HCT116 (cell line): ENCODE measurements around the gene BNC2.

Source experiments
- EZH2 ChIP-seq: fragments of 200-600 bp; sonication (generic); IDR thresholded peaks from 2 replicates; pipeline ENCODE4 v1.6.1; 2017; ENCODE audit warnings: antibody characterized with exemption, mixed run types
- POLR2A ChIP-seq: IDR thresholded peaks from 2 replicates; pipeline ENCODE4 v1.7.0; 2011; ENCODE audit warnings: borderline replicate concordance; ENCODE audit not compliant: insufficient read depth, insufficient read length; ENCODE audit errors: extremely low read depth
- POLR2AphosphoS5 ChIP-seq: IDR thresholded peaks from 2 replicates; pipeline ENCODE4 v1.6.1; 2011; ENCODE audit warnings: mild to moderate bottlenecking, low read depth, low read length, moderate library complexity
- TCF7L2 ChIP-seq: IDR thresholded peaks from 2 replicates; pipeline ENCODE4 v1.7.0; 2011; ENCODE audit warnings: borderline replicate concordance, inconsistent platforms; ENCODE audit not compliant: insufficient read depth, insufficient read length; ENCODE audit errors: extremely low read depth
- YY1 ChIP-seq: IDR thresholded peaks from 2 replicates; pipeline ENCODE4 v1.6.1; 2011; ENCODE audit warnings: low read length, low read depth, moderate library complexity, mild to moderate bottlenecking; ENCODE audit not compliant: insufficient replicate concordance; ENCODE audit errors: extremely low read depth
- TF ChIP-seq, protein P1 (sequence below): IDR thresholded peaks from 2 replicates; pipeline ENCODE4 v1.6.1; 2012; ENCODE audit warnings: low read depth
- TF ChIP-seq, protein P2 (sequence below), 3 experiments: fragments of 200-600 bp in 1 of 3; sonication (generic) in 1 of 3; IDR thresholded peaks in 2 of 3; conservative IDR thresholded peaks in 1 of 3; 2 replicates each; pipeline ENCODE4 v1.5.1; 2012 to 2017; ENCODE audit warnings: low read depth in 2 of 3, low read length in 2 of 3, antibody characterized with exemption in 1 of 3, borderline replicate concordance in 1 of 3, control low read depth in 1 of 3, mild to moderate bottlenecking in 1 of 3, mixed read lengths in 1 of 3, mixed run types in 1 of 3, moderate library complexity in 1 of 3; ENCODE audit not compliant: insufficient read depth in 1 of 3
- TF ChIP-seq, protein P3 (sequence below): IDR thresholded peaks from 2 replicates; pipeline ENCODE4 v1.6.1; 2012
- TF ChIP-seq, protein P4 (sequence below): IDR thresholded peaks from 2 replicates; pipeline ENCODE4 v1.6.1; 2012
- TF ChIP-seq, protein P5 (sequence below): IDR thresholded peaks from 2 replicates; pipeline ENCODE4 v1.6.1; 2011; ENCODE audit warnings: mild to moderate bottlenecking, low read length, moderate library complexity; ENCODE audit not compliant: insufficient replicate concordance; ENCODE audit errors: extremely low read depth

DNA sequence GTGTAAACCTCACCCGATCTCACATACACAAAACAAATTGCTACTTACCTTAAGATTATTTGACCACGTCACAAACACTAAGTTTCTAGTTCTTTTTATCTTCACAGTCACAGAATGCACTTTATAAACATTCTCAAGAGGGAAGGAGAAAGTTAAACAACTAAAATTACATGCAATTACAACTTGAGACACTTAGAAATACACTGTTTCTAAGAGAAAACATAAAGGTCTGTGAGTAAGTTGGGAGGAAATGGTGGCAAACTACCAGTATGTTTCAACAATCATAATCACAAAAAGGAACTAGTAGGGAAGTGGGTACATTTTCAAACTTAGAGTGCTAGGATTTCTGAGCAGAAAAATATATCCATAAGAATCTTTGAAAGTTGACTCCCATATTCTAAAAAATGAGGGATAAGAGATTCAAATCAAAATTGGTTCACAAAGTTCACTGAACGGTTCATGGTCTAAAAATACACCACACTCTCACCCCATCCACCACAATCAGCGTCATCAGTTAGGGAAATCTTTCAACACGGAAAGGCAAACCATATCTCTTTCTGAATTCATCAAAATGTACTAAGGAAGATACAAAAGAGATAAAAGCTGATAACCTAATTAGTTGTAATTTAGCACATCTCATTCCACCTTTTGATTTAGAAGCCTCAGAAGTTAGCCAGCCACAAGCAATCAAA is 182.6 kb downstream of the BNC2 start:
- TF ChIP-seq, protein P1, sequence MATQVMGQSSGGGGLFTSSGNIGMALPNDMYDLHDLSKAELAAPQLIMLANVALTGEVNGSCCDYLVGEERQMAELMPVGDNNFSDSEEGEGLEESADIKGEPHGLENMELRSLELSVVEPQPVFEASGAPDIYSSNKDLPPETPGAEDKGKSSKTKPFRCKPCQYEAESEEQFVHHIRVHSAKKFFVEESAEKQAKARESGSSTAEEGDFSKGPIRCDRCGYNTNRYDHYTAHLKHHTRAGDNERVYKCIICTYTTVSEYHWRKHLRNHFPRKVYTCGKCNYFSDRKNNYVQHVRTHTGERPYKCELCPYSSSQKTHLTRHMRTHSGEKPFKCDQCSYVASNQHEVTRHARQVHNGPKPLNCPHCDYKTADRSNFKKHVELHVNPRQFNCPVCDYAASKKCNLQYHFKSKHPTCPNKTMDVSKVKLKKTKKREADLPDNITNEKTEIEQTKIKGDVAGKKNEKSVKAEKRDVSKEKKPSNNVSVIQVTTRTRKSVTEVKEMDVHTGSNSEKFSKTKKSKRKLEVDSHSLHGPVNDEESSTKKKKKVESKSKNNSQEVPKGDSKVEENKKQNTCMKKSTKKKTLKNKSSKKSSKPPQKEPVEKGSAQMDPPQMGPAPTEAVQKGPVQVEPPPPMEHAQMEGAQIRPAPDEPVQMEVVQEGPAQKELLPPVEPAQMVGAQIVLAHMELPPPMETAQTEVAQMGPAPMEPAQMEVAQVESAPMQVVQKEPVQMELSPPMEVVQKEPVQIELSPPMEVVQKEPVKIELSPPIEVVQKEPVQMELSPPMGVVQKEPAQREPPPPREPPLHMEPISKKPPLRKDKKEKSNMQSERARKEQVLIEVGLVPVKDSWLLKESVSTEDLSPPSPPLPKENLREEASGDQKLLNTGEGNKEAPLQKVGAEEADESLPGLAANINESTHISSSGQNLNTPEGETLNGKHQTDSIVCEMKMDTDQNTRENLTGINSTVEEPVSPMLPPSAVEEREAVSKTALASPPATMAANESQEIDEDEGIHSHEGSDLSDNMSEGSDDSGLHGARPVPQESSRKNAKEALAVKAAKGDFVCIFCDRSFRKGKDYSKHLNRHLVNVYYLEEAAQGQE = no peak
- no peak for TF ChIP-seq TCF7L2
- TF ChIP-seq, protein P2, sequence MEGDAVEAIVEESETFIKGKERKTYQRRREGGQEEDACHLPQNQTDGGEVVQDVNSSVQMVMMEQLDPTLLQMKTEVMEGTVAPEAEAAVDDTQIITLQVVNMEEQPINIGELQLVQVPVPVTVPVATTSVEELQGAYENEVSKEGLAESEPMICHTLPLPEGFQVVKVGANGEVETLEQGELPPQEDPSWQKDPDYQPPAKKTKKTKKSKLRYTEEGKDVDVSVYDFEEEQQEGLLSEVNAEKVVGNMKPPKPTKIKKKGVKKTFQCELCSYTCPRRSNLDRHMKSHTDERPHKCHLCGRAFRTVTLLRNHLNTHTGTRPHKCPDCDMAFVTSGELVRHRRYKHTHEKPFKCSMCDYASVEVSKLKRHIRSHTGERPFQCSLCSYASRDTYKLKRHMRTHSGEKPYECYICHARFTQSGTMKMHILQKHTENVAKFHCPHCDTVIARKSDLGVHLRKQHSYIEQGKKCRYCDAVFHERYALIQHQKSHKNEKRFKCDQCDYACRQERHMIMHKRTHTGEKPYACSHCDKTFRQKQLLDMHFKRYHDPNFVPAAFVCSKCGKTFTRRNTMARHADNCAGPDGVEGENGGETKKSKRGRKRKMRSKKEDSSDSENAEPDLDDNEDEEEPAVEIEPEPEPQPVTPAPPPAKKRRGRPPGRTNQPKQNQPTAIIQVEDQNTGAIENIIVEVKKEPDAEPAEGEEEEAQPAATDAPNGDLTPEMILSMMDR (IDR thresholded peaks at IDR 0.05 in 2 of 3, conservative IDR thresholded peaks at IDR 0.05 in 1 of 3; ENCODE audit: borderline replicate concordance in 1 of 3, insufficient read depth in 1 of 3, low read depth in 2 of 3, low read length in 2 of 3) = no peak
- TF ChIP-seq, protein P3, sequence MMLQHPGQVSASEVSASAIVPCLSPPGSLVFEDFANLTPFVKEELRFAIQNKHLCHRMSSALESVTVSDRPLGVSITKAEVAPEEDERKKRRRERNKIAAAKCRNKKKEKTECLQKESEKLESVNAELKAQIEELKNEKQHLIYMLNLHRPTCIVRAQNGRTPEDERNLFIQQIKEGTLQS = no peak
- no peak for TF ChIP-seq YY1
- no peak for TF ChIP-seq POLR2AphosphoS5
- TF ChIP-seq EZH2 = no peak
- TF ChIP-seq, protein P4, sequence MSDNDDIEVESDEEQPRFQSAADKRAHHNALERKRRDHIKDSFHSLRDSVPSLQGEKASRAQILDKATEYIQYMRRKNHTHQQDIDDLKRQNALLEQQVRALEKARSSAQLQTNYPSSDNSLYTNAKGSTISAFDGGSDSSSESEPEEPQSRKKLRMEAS = no peak
- TF ChIP-seq, protein P5, sequence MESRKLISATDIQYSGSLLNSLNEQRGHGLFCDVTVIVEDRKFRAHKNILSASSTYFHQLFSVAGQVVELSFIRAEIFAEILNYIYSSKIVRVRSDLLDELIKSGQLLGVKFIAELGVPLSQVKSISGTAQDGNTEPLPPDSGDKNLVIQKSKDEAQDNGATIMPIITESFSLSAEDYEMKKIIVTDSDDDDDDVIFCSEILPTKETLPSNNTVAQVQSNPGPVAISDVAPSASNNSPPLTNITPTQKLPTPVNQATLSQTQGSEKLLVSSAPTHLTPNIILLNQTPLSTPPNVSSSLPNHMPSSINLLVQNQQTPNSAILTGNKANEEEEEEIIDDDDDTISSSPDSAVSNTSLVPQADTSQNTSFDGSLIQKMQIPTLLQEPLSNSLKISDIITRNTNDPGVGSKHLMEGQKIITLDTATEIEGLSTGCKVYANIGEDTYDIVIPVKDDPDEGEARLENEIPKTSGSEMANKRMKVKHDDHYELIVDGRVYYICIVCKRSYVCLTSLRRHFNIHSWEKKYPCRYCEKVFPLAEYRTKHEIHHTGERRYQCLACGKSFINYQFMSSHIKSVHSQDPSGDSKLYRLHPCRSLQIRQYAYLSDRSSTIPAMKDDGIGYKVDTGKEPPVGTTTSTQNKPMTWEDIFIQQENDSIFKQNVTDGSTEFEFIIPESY = no peak
- no peak for TF ChIP-seq POLR2A
